GM12891 (cell line): ENCODE data around the gene NDUFS1.

Experiments used
- POLR2A ChIP-seq: IDR thresholded peaks from 2 replicates; pipeline ENCODE4 v1.6.1; 2011; ENCODE audit warnings: low read depth, low read length, control low read depth
- SPI1 ChIP-seq: IDR thresholded peaks from 2 replicates; pipeline ENCODE4 v1.6.1; 2011; ENCODE audit warnings: low read depth, low read length, control low read depth
- TAF1 ChIP-seq: IDR thresholded peaks from 2 replicates; pipeline ENCODE4 v1.6.1; 2011; ENCODE audit warnings: low read depth, low read length, control low read depth

DNA sequence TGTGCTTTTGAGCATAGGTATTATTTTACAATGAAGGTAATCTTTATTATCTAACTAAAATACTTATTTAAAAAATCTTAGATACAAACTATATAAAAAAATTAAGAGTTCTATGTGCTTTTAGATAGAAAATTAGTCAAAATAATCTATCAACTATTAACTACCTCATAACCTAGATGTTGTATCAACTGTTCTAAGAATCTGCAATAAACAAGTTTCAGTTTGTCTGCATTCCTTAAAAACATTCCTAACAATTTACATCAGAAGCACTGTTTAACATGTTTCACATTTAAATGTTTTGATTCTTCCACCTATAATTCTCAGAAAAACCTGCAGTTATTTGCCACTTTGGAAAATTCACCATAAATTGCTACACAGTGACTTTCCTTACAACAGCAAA lies 33.3 kb downstream of the NDUFS1 start:
- no peak for TF ChIP-seq TAF1
- no peak for TF ChIP-seq POLR2A
- no peak for TF ChIP-seq SPI1
